ENCODE results near the gene QRSL1.

DNA sequence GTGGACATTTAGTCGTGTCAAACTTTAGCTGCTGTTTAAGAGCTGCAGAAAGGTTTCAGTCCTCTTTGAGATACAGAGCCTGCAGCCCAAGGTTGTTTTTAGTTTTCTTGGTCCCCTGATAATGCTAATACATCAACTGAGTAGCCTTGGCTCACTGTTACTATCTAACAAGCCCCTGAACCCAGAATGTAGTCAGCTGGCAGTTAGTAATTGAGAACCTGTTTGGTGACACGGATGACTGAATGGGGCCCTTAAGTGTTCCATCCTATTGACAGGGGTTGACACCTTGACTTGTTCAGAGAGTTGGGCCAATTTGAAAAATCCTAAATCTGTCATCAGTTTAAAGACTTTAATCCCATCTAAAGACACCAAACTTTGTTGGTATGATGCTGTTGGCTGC is 2.9 kb upstream of the QRSL1 start:
- TF ChIP-seq, protein P1, sequence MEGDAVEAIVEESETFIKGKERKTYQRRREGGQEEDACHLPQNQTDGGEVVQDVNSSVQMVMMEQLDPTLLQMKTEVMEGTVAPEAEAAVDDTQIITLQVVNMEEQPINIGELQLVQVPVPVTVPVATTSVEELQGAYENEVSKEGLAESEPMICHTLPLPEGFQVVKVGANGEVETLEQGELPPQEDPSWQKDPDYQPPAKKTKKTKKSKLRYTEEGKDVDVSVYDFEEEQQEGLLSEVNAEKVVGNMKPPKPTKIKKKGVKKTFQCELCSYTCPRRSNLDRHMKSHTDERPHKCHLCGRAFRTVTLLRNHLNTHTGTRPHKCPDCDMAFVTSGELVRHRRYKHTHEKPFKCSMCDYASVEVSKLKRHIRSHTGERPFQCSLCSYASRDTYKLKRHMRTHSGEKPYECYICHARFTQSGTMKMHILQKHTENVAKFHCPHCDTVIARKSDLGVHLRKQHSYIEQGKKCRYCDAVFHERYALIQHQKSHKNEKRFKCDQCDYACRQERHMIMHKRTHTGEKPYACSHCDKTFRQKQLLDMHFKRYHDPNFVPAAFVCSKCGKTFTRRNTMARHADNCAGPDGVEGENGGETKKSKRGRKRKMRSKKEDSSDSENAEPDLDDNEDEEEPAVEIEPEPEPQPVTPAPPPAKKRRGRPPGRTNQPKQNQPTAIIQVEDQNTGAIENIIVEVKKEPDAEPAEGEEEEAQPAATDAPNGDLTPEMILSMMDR (IDR thresholded peaks at IDR 0.05), result no peak
- no peak for TF ChIP-seq ZFX (IDR thresholded peaks at IDR 0.05; ENCODE audit: borderline replicate concordance)
